Astrocyte of the spinal cord (primary cell): ENCODE results near the gene CLDN1.

ENCODE experiments used
- DNase-seq: peaks from one replicate; pipeline ENCODE4 v3.0.0; 2011; ENCODE audit warnings: low read depth, low spot score
- H3K4me3 ChIP-seq: 2 replicates; pipeline ENCODE4 v1.5.1; 2011; ENCODE audit warnings: low read depth, mild to moderate bottlenecking, low read length, moderate library complexity
- in situ Hi-C: cut with HindIII; loops from 2 replicates; pipeline ENCODE4 v1.10.0; 2017; ENCODE audit warnings: low sequenced_read_pairs
- TF ChIP-seq, protein P1 (sequence below): IDR thresholded peaks from 2 replicates; pipeline ENCODE4 v1.5.1; 2012; ENCODE audit warnings: low read depth, mild to moderate bottlenecking, low read length, inconsistent platforms

The CLDN1 gene

DNA sequence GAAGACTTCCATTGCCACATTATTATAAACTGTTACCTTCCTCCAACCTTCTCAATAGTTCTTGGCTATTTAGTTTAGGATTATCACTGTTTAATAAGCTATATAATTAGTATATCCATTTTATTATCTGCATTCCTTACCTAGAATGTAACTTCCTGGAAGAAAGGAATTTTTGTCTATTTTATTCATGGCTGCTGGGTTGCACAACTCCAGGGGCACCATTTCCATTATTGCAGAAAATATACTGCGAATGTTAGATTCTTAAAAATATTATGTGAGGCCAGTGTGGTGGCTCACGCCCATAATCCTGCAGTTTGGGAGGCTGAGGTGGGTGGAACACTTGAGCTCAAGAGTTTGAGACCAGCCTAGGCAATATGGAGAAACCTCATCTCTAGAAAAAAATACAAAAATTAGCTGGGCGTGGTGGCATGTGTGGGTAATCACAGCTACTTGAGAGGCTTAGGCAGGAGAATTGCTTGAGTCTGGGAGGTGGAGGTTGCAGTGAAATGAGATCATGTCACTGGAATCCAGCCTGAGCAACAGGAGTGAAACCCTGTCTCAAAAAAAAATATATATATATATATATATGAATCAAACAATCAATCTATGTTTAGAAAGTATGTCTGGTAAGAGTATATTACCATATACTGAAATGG is 19.9 kb downstream of the CLDN1 start:
- in situ Hi-C loops = no loop called here
- DNase-seq = no peak
- TF ChIP-seq, protein P1, sequence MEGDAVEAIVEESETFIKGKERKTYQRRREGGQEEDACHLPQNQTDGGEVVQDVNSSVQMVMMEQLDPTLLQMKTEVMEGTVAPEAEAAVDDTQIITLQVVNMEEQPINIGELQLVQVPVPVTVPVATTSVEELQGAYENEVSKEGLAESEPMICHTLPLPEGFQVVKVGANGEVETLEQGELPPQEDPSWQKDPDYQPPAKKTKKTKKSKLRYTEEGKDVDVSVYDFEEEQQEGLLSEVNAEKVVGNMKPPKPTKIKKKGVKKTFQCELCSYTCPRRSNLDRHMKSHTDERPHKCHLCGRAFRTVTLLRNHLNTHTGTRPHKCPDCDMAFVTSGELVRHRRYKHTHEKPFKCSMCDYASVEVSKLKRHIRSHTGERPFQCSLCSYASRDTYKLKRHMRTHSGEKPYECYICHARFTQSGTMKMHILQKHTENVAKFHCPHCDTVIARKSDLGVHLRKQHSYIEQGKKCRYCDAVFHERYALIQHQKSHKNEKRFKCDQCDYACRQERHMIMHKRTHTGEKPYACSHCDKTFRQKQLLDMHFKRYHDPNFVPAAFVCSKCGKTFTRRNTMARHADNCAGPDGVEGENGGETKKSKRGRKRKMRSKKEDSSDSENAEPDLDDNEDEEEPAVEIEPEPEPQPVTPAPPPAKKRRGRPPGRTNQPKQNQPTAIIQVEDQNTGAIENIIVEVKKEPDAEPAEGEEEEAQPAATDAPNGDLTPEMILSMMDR = no peak
- no peak overlapping the region for H3K4me3 ChIP-seq

DNA sequence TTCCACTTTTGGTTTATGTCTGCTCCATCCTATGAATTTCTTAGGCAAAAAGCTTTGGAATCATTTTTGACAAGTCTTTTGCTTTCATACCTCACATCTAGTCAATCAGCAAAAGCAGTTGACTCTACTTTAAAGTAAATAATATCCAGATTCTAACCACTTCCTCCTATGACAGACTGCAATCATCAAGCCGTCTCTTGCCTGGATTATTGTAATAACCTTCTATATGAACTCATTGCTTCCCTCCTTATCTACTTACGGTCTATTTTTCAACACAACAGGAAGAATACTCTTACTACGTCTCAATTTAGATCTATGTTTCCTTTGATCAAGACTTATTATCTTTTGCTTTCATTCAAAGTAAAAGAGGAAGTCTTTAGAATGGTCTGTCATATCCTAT is 20.7 kb downstream of the CLDN1 start:
- DNase-seq = no peak
- no peak overlapping the region for H3K4me3 ChIP-seq
- TF ChIP-seq, protein P1 = no peak
- in situ Hi-C loops = no loop called here

DNA sequence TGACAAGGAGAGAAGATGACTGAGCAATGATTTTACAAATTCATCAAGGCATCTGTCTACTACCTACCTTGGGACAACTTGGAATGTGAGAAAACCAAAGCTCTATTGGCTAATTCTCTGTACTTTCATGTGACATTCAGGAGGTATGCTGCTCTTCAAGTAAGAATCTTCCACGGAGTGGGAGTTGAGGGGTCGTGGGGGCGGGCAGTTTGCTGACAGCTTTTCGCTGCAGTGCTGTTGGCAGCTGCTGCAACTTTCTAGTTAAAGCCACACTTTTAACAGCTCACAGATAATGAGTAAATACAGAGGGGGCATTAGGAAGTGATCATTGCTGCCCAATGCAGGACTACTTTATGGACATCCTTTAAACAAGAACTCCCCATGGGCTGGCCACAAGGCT is 22.3 kb downstream of the CLDN1 start:
- TF ChIP-seq, protein P1 = no peak
- H3K4me3 ChIP-seq = no peak overlapping the region
- DNase-seq = no peak
- in situ Hi-C loops = no loop called here

DNA sequence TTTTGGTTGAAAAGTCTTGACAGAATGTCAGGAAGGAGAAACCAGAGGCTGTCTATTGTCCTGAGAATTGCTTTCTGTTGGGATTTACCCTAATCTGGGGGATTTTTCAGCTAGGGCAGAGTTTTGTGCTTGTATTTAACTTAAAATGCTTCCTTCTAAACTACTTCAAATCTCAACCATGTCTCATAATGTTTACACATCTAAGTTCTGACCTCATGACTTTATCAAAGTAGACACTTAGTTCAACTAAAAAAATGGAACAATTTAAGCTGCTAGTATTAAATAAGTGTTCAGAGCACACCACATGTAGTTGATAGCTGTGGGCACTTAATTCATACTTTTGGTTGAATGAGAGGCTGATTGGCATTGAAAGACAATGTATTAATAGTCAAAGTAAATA is 28.2 kb downstream of the CLDN1 start:
- in situ Hi-C loops = no loop called here
- TF ChIP-seq, protein P1 = no peak
- no peak overlapping the region for H3K4me3 ChIP-seq
- DNase-seq = no peak

DNA sequence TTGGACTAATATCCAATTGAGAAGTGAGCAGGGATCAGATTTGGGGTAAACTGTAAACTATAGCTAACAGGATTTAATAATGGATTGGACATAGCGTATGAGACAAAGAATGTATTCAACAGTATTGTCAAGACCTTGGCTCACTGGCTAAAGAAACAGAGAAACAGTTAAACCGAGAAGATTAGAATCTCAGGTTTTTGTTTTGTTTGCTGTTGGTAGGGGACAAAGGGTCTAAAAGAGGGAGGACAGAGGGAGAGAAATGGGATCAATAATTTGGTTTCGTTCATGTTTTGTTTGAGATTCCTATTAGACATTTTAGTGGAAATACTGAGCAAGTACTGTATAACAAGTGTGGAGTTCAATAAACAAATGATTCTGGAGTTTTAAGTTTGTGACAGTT is 28.6 kb downstream of the CLDN1 start:
- TF ChIP-seq, protein P1 = no peak
- no peak for DNase-seq
- H3K4me3 ChIP-seq = no peak overlapping the region
- in situ Hi-C loops = no loop called here

DNA sequence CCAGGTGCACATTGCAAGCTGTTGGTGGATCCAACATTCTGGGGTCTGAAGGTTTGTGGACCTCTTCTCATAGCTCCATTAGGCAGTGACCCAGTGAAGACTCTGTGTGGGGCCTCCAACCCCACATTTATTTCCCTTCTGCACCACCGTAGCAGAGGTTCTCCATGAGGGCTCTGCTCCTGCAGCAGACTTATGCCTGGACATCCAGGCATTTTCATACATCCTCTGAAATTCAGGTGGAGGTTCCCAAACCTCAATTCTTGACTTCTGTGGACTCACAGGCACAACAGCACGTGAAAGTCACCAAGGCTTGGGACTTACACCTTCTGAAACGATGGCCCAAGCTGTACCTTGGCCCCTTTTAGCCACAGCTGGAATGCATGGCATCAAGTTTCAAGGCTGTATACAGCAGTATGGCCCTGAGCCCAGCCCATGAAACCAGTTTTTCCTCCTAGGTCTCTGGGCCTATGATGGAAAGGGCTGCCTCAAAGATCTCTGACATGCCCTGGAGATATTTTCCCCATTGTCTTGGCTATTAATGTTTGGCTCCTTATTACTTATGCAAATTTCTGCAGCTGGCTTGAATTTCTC is 30.2 kb downstream of the CLDN1 start:
- H3K4me3 ChIP-seq = no peak overlapping the region
- DNase-seq = no peak
- TF ChIP-seq, protein P1 = no peak
- in situ Hi-C loops = no loop called here

DNA sequence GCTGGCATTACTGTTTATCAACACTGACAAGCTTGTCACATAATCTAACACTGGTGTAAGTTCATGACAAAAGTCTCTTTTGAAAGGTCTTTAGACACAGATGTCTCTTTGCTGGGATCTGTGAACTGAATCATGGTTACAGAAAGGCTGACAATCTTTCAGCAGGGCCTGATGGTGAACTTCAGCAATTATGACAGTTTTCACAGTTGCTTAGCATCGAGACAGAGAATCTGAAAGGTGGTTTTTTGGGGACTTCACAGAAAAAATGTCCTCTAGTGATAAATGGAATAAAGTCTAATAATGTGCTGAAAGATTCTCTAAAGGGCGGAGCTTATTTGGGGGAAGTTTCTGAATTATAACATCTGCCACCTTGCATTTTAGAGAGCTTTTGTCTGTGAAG is 32.3 kb downstream of the CLDN1 start:
- no peak overlapping the region for H3K4me3 ChIP-seq
- in situ Hi-C loops = no loop called here
- DNase-seq = no peak
- TF ChIP-seq, protein P1 = no peak
